Uterus (tissue), 4 donors: ENCODE data around the gene SPINK7. TPM values are rescaled to one million over a fixed set of nuclear protein-coding genes. Genes with fewer than 3 reads are reported as not detected.
A peak's percentile ranks its signal among the peaks of the same experiment; 100 is the strongest.
"Not testable (repeated sequence)": the region's sequence is repeated elsewhere in the genome, so short reads cannot be mapped to it uniquely, and the experiment has no call there.

Source experiments
- DNase-seq, 2 donors: peaks; one replicate each; pipeline ENCODE4 v3.0.0-alpha.2; 2019 to 2020
- H3K27ac ChIP-seq, 2 donors: fragments of 200-600 bp; sonication (generic); 1 replicate in 1 of 2; 2 replicates in 1 of 2; pipeline ENCODE4 v1.5.1; 2016 to 2018
- H3K27me3 ChIP-seq, 2 donors: fragments of 200-600 bp; sonication (generic); one replicate each; pipeline ENCODE4 v1.5.1; 2018 to 2019; ENCODE audit warnings: control low read depth in 1 of 2
- H3K36me3 ChIP-seq, 2 donors: fragments of 200-600 bp; sonication (generic); one replicate each; pipeline ENCODE4 v1.5.1; 2019; ENCODE audit warnings: control low read depth in 1 of 2
- H3K4me1 ChIP-seq, 2 donors: fragments of 200-600 bp; sonication (generic); one replicate each; pipeline ENCODE4 v1.5.1; 2018 to 2019; ENCODE audit warnings: control low read depth in 1 of 2
- H3K4me3 ChIP-seq, 2 donors: fragments of 200-600 bp; sonication (generic); 1 replicate in 1 of 2; 2 replicates in 1 of 2; pipeline ENCODE4 v1.5.1; 2018 to 2019; ENCODE audit warnings: mild to moderate bottlenecking in 1 of 2
- H3K9me3 ChIP-seq, 2 donors: fragments of 200-600 bp; sonication (generic); one replicate each; pipeline ENCODE4 v1.5.1; 2019; ENCODE audit warnings: control low read depth in 1 of 2
- CTCF ChIP-seq, 4 experiments: fragments of 200-600 bp in 2 of 4; fragments of 450-650 bp in 2 of 4; sonication (generic) in 2 of 4; IDR thresholded peaks; one replicate each; pipeline ENCODE4 v1.5.1; 2016 to 2019; ENCODE audit warnings: antibody characterized with exemption in 4 of 4, mild to moderate bottlenecking in 2 of 4, moderate library complexity in 1 of 4
- POLR2A ChIP-seq, 2 donors: fragments of 450-650 bp; IDR thresholded peaks; one replicate each; pipeline ENCODE4 v1.6.1; 2016; ENCODE audit warnings: antibody characterized with exemption in 2 of 2, mild to moderate bottlenecking in 1 of 2, moderate library complexity in 1 of 2
- intact Hi-C: fragments of 100-400 bp; cut with DNase I; formaldehyde crosslinking; loops from one replicate; pipeline ENCODE4 v1.15.1; 2023; ENCODE audit warnings: low total_unique reads
- total RNA-seq, 4 donors: library from RNA; depleted of rRNA in 3 of 4; stranded (reverse); fragments of >200 nt in 3 of 4; gene quantifications; one replicate each; pipeline versions ENCODE4 v1.1.0 to v1.2.4, GENCODE V29; 2014 to 2023
- donor health status: DM: yes; HTN: yes; CAD: no.

SPINK7 gene
- total RNA-seq, 4 donors from 2014 or later, result not detected

- H3K36me3 ChIP-seq, result no peaks in the 10 kb centered on the region
- TF ChIP-seq POLR2A (IDR thresholded peaks at IDR 0.05) (no peak), CTCF (IDR thresholded peaks at IDR 0.05) (no peak)
- no peak overlapping the region for H3K4me3 ChIP-seq
- no peaks in the 10 kb centered on the region for H3K9me3 ChIP-seq
- no peaks in the 10 kb centered on the region for H3K27me3 ChIP-seq
- intact Hi-C loops, result no loop called here
- H3K4me1 ChIP-seq, result no peaks in the 10 kb centered on the region
- H3K27ac ChIP-seq, result no peak overlapping the region
- no peak for DNase-seq
Observed at GRCh38 chr5:148311484-148311883, 739 bp upstream of the SPINK7 start.

GRCh38 chr5:148314187-148314586, 2.0 kb downstream of the SPINK7 start:
- H3K4me3 ChIP-seq, result no peak overlapping the region
- no peaks in the 10 kb centered on the region for H3K4me1 ChIP-seq
- no peaks in the 10 kb centered on the region for H3K36me3 ChIP-seq
- TF ChIP-seq POLR2A (IDR thresholded peaks at IDR 0.05), result no peak
- no peak for TF ChIP-seq CTCF (IDR thresholded peaks at IDR 0.05)
- DNase-seq, result no peak
- H3K9me3 ChIP-seq, result no peaks in the 10 kb centered on the region
- no peak overlapping the region for H3K27ac ChIP-seq
- H3K27me3 ChIP-seq, result no peaks in the 10 kb centered on the region
- intact Hi-C loops, result no loop called here

GRCh38 chr5:148314731-148315130, 2.5 kb downstream of the SPINK7 start:
- TF ChIP-seq CTCF (IDR thresholded peaks at IDR 0.05), result no peak
- no peak for TF ChIP-seq POLR2A (IDR thresholded peaks at IDR 0.05)
- Histone ChIP-seq H3K4me1 (no peaks in the 10 kb centered on the region), H3K27me3 (no peaks in the 10 kb centered on the region), H3K4me3 (no peak overlapping the region), H3K36me3 (no peaks in the 10 kb centered on the region), H3K9me3 (no peaks in the 10 kb centered on the region), H3K27ac (no peak overlapping the region)
- intact Hi-C loops, result no loop called here
- DNase-seq, result no peak

- H3K9me3 ChIP-seq, H3K27me3 ChIP-seq, DNase-seq, H3K36me3 ChIP-seq, intact Hi-C loops, H3K4me1 ChIP-seq: not testable (repeated sequence)
- H3K27ac ChIP-seq, result peak overlapping the region in 1 of 2 donors; percentile 27
- peak overlapping the region in 1 of 2 donors; percentile 34 for H3K4me3 ChIP-seq
Observed at GRCh38 chr5:148320011-148320963, 8.1 kb downstream of the SPINK7 start.

- intact Hi-C loops, result no loop called here
- no peaks in the 10 kb centered on the region for H3K36me3 ChIP-seq
- H3K4me3 ChIP-seq, result no peak overlapping the region
- DNase-seq, result no peak
- TF ChIP-seq POLR2A (IDR thresholded peaks at IDR 0.05) (no peak), CTCF (IDR thresholded peaks at IDR 0.05) (no peak)
- H3K27me3 ChIP-seq, result no peaks in the 10 kb centered on the region
- no peaks in the 10 kb centered on the region for H3K4me1 ChIP-seq
- no peak overlapping the region for H3K27ac ChIP-seq
- peaks cover 0 to 2% of the 10 kb centered on the region in 2 donors for H3K9me3 ChIP-seq
Observed at GRCh38 chr5:148333262-148333849, 21.1 kb downstream of the SPINK7 start.
